ENCODE results near the gene CNPY2.

GRCh38 chr12:56317675-56318074 lies 1.9 kb upstream of the CNPY2 start:
- TF ChIP-seq, protein P1, sequence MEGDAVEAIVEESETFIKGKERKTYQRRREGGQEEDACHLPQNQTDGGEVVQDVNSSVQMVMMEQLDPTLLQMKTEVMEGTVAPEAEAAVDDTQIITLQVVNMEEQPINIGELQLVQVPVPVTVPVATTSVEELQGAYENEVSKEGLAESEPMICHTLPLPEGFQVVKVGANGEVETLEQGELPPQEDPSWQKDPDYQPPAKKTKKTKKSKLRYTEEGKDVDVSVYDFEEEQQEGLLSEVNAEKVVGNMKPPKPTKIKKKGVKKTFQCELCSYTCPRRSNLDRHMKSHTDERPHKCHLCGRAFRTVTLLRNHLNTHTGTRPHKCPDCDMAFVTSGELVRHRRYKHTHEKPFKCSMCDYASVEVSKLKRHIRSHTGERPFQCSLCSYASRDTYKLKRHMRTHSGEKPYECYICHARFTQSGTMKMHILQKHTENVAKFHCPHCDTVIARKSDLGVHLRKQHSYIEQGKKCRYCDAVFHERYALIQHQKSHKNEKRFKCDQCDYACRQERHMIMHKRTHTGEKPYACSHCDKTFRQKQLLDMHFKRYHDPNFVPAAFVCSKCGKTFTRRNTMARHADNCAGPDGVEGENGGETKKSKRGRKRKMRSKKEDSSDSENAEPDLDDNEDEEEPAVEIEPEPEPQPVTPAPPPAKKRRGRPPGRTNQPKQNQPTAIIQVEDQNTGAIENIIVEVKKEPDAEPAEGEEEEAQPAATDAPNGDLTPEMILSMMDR (conservative IDR thresholded peaks at IDR 0.05), result no peak
- no peak for TF ChIP-seq ZFX (IDR thresholded peaks at IDR 0.05)
